ENCODE measurements around the gene ZNF423.

The ZNF423 gene

DNA sequence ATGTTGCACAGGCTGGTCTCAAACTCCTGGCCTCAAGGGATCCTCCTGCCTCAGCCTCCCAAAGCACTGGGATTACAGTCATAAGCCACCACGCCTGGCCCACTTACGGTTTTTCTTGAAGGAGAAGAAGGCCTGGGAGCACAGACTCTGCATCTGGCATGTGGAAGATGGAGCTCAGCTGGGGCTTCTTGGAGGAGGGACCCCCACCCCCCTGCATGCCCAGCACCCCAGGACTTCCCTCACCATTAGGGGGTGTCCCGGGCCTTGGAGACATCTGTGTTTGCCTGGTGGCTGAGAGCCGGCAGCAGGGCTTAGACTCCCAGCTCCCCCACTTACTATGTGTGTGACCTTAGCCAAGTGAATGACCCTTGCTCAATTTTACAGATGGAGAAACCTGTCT is 204.7 kb downstream of the ZNF423 start:
- no peak overlapping the region for H2BK12ac ChIP-seq (ENCODE audit: low read length in 2 of 2)
- H3K27ac ChIP-seq (ENCODE audit: low read length, poor library complexity, severe bottlenecking): no peak overlapping the region
- H2BK120ac ChIP-seq (ENCODE audit: low read depth, low read length): no peak overlapping the region
- no peak overlapping the region for H3K18ac ChIP-seq (ENCODE audit: low read depth in 1 of 2, low read length in 2 of 2)
- no peak overlapping the region for H3K4me3 ChIP-seq (ENCODE audit: insufficient read depth in 1 of 2, low read depth in 1 of 2, low read length in 2 of 2)
- H3K4ac ChIP-seq (ENCODE audit: low read depth in 1 of 2, low read length in 2 of 2): no peak overlapping the region
- no peak overlapping the region for H3K4me2 ChIP-seq (ENCODE audit: low read length, poor library complexity, severe bottlenecking)
- H3K9me3 ChIP-seq (ENCODE audit: control insufficient read depth, low read length): peaks cover 23% of the 10 kb centered on the region
- no peaks in the 10 kb centered on the region for H3K36me3 ChIP-seq (ENCODE audit: control insufficient read depth in 1 of 2, insufficient read depth in 2 of 2, low read depth in 1 of 2, low read length in 2 of 2)
- H4K91ac ChIP-seq (ENCODE audit: low read length): no peak overlapping the region
- peaks cover 4% of the 10 kb centered on the region for H3K79me1 ChIP-seq (replicated peaks; ENCODE audit: low read length, poor library complexity, severe bottlenecking)
- H3K4me1 ChIP-seq (ENCODE audit: control insufficient read depth, insufficient read depth, low read depth, low read length): peaks cover 20% of the 10 kb centered on the region
- H3K23ac ChIP-seq (ENCODE audit: low read length in 2 of 2): no peak overlapping the region
- no peak overlapping the region for H4K8ac ChIP-seq (ENCODE audit: low read length)
- 93% methylated on average over 4 of the region's 4 CpGs for WGBS
- no peak overlapping the region for H2BK15ac ChIP-seq (ENCODE audit: low read depth, poor library complexity, severe bottlenecking)
- H3K14ac ChIP-seq (ENCODE audit: low read length in 2 of 2): no peak overlapping the region
- no peak overlapping the region for H2AK5ac ChIP-seq (ENCODE audit: low read length, severe bottlenecking)
- no peak for DNase-seq
- H3K9ac ChIP-seq (ENCODE audit: low read length): peak overlapping the region; percentile 85
- H3K27me3 ChIP-seq (ENCODE audit: control insufficient read depth in 1 of 2, insufficient read depth in 1 of 2, low read length in 2 of 2): no peaks in the 10 kb centered on the region
- H2AFZ ChIP-seq (ENCODE audit: low read depth, low read length): no peak overlapping the region
- no peak overlapping the region for H2BK5ac ChIP-seq (ENCODE audit: low read depth, low read length, poor library complexity, severe bottlenecking)

DNA sequence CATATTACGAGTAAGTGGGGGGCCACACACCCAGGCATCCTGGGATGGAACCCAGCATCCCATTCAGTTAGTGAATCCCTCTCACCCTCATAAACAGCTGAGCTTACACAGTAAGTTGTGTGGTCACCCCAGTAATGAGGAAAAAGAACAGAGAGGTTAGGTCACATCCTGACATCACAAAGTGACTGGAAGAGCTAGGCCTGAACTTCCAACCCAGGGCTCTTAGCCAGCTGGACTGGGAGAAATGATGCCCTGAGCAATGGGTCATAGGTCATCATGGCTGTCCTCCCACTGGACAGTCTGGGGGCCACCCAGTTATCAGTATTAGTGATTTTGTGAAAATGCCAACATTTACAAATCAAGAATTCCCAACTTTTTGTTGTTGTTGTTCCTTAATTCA is 205.3 kb downstream of the ZNF423 start:
- no peak overlapping the region for H2BK12ac ChIP-seq (ENCODE audit: low read length in 2 of 2)
- H3K18ac ChIP-seq (ENCODE audit: low read depth in 1 of 2, low read length in 2 of 2): no peak overlapping the region
- H3K14ac ChIP-seq (ENCODE audit: low read length in 2 of 2): no peak overlapping the region
- H3K4me1 ChIP-seq (ENCODE audit: control insufficient read depth, insufficient read depth, low read depth, low read length): peaks cover 20% of the 10 kb centered on the region
- no peak overlapping the region for H3K4me2 ChIP-seq (ENCODE audit: low read length, poor library complexity, severe bottlenecking)
- H2AK5ac ChIP-seq (ENCODE audit: low read length, severe bottlenecking): peak overlapping the region; percentile 68
- H3K9ac ChIP-seq (ENCODE audit: low read length): peak overlapping the region; percentile 0
- H3K27me3 ChIP-seq (ENCODE audit: control insufficient read depth in 1 of 2, insufficient read depth in 1 of 2, low read length in 2 of 2): no peaks in the 10 kb centered on the region
- no peak overlapping the region for H2BK15ac ChIP-seq (ENCODE audit: low read depth, poor library complexity, severe bottlenecking)
- no peaks in the 10 kb centered on the region for H3K36me3 ChIP-seq (ENCODE audit: control insufficient read depth in 1 of 2, insufficient read depth in 2 of 2, low read depth in 1 of 2, low read length in 2 of 2)
- no peak overlapping the region for H4K91ac ChIP-seq (ENCODE audit: low read length)
- no peak overlapping the region for H3K23ac ChIP-seq (ENCODE audit: low read length in 2 of 2)
- H3K4ac ChIP-seq (ENCODE audit: low read depth in 1 of 2, low read length in 2 of 2): no peak overlapping the region
- H3K79me1 ChIP-seq (replicated peaks; ENCODE audit: low read length, poor library complexity, severe bottlenecking): peaks cover 4% of the 10 kb centered on the region
- H4K8ac ChIP-seq (ENCODE audit: low read length): no peak overlapping the region
- H3K9me3 ChIP-seq (ENCODE audit: control insufficient read depth, low read length): peaks cover 23% of the 10 kb centered on the region
- H3K4me3 ChIP-seq (ENCODE audit: insufficient read depth in 1 of 2, low read depth in 1 of 2, low read length in 2 of 2): no peak overlapping the region
- no peak overlapping the region for H3K27ac ChIP-seq (ENCODE audit: low read length, poor library complexity, severe bottlenecking)
- no peak for DNase-seq
- H2BK5ac ChIP-seq (ENCODE audit: low read depth, low read length, poor library complexity, severe bottlenecking): no peak overlapping the region
- 86% methylated on average over 1 of the region's 1 CpG for WGBS
- no peak overlapping the region for H2BK120ac ChIP-seq (ENCODE audit: low read depth, low read length)
- no peak overlapping the region for H2AFZ ChIP-seq (ENCODE audit: low read depth, low read length)

DNA sequence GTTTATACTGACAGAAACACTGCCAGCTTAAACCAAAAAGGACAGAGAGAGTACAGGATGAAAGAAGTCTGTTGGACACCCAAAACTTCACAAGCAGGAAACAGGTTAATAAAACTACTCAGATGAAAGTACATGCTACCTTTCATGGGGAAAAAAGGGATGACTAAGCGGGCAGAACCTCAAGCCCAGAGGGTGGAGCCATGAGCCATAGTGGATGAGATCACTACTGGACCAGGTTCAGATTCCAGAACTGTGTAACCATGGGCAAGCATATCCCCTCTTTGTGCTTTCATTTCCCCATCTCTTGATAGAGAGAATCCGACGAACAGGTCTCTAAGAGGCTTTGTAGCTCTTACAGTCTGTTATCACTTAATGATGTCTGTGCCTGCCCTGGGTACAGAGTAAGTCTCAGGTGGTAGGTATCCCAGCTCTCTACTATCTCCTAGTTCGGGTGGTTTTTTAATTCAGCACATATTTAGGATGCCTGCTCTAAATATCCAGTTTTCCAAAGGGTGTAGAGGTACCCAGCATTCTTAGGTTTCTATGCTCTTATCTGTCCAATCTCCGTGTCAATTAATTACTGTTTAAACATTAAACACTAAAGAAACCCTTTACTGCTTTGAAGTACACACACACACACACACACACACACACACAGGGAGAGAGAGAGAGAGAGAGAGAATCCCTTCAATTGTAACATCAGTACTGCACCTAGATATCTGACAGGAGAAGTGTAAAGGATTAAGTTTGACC is 206.7 kb downstream of the ZNF423 start:
- H2AK5ac ChIP-seq (ENCODE audit: low read length, severe bottlenecking): no peak overlapping the region
- DNase-seq: no peak
- H3K27me3 ChIP-seq (ENCODE audit: control insufficient read depth in 1 of 2, insufficient read depth in 1 of 2, low read length in 2 of 2): no peaks in the 10 kb centered on the region
- peaks cover 4% of the 10 kb centered on the region for H3K79me1 ChIP-seq (replicated peaks; ENCODE audit: low read length, poor library complexity, severe bottlenecking)
- no peak overlapping the region for H2BK120ac ChIP-seq (ENCODE audit: low read depth, low read length)
- H3K14ac ChIP-seq (ENCODE audit: low read length in 2 of 2): no peak overlapping the region
- no peak overlapping the region for H3K27ac ChIP-seq (ENCODE audit: low read length, poor library complexity, severe bottlenecking)
- peaks cover 15% of the 10 kb centered on the region for H3K4me1 ChIP-seq (ENCODE audit: control insufficient read depth, insufficient read depth, low read depth, low read length)
- H3K36me3 ChIP-seq (ENCODE audit: control insufficient read depth in 1 of 2, insufficient read depth in 2 of 2, low read depth in 1 of 2, low read length in 2 of 2): no peaks in the 10 kb centered on the region
- H2BK5ac ChIP-seq (ENCODE audit: low read depth, low read length, poor library complexity, severe bottlenecking): no peak overlapping the region
- H2BK15ac ChIP-seq (ENCODE audit: low read depth, poor library complexity, severe bottlenecking): no peak overlapping the region
- H3K23ac ChIP-seq (ENCODE audit: low read length in 2 of 2): no peak overlapping the region
- no peak overlapping the region for H2AFZ ChIP-seq (ENCODE audit: low read depth, low read length)
- no peak overlapping the region for H3K4ac ChIP-seq (ENCODE audit: low read depth in 1 of 2, low read length in 2 of 2)
- peak overlapping the region; percentile 41 for H3K9ac ChIP-seq (ENCODE audit: low read length)
- no peak overlapping the region for H3K4me2 ChIP-seq (ENCODE audit: low read length, poor library complexity, severe bottlenecking)
- no peak overlapping the region for H4K8ac ChIP-seq (ENCODE audit: low read length)
- H4K91ac ChIP-seq (ENCODE audit: low read length): no peak overlapping the region
- no peak overlapping the region for H3K18ac ChIP-seq (ENCODE audit: low read depth in 1 of 2, low read length in 2 of 2)
- peaks cover 23% of the 10 kb centered on the region for H3K9me3 ChIP-seq (ENCODE audit: control insufficient read depth, low read length)
- WGBS: 96% methylated on average over 4 of the region's 5 CpGs
- peak overlapping the region in 1 of 2 experiments; percentile 43 for H3K4me3 ChIP-seq (ENCODE audit: insufficient read depth in 1 of 2, low read depth in 1 of 2, low read length in 2 of 2)
- H2BK12ac ChIP-seq (ENCODE audit: low read length in 2 of 2): no peak overlapping the region

DNA sequence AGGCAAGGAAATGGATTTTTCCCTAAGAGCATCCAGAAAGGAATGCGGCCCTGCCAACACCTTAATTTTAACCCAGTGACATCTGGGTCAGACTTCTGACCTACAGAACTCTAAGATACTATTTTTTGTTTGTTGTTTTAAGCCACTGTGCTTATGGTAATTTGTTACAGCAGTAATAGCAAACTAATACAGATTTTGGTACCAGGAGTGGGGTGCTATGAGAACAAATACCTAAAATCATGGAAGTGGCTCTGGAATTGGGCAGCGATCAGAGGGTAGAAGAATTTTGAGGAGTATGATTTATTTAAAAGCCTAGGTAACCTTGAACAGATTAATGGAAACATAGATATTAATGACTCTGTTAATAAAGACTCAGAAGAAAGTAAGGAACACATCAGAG is 208.2 kb downstream of the ZNF423 start:
- H2BK12ac ChIP-seq (ENCODE audit: low read length in 2 of 2): no peak overlapping the region
- H3K27me3 ChIP-seq (ENCODE audit: control insufficient read depth in 1 of 2, insufficient read depth in 1 of 2, low read length in 2 of 2): no peaks in the 10 kb centered on the region
- peaks cover 4% of the 10 kb centered on the region for H3K79me1 ChIP-seq (replicated peaks; ENCODE audit: low read length, poor library complexity, severe bottlenecking)
- H3K36me3 ChIP-seq (ENCODE audit: control insufficient read depth in 1 of 2, insufficient read depth in 2 of 2, low read depth in 1 of 2, low read length in 2 of 2): no peaks in the 10 kb centered on the region
- H4K91ac ChIP-seq (ENCODE audit: low read length): no peak overlapping the region
- no peak overlapping the region for H2AK5ac ChIP-seq (ENCODE audit: low read length, severe bottlenecking)
- H3K18ac ChIP-seq (ENCODE audit: low read depth in 1 of 2, low read length in 2 of 2): no peak overlapping the region
- no peak overlapping the region for H3K14ac ChIP-seq (ENCODE audit: low read length in 2 of 2)
- H2AFZ ChIP-seq (ENCODE audit: low read depth, low read length): no peak overlapping the region
- H2BK15ac ChIP-seq (ENCODE audit: low read depth, poor library complexity, severe bottlenecking): no peak overlapping the region
- no peak for DNase-seq
- peak overlapping the region in 1 of 2 experiments; percentile 42 for H3K4me3 ChIP-seq (ENCODE audit: insufficient read depth in 1 of 2, low read depth in 1 of 2, low read length in 2 of 2)
- H4K8ac ChIP-seq (ENCODE audit: low read length): no peak overlapping the region
- no peak overlapping the region for H3K9ac ChIP-seq (ENCODE audit: low read length)
- H2BK5ac ChIP-seq (ENCODE audit: low read depth, low read length, poor library complexity, severe bottlenecking): no peak overlapping the region
- WGBS: 100% methylated on average over 2 of the region's 2 CpGs
- H3K4me2 ChIP-seq (ENCODE audit: low read length, poor library complexity, severe bottlenecking): no peak overlapping the region
- H3K4ac ChIP-seq (ENCODE audit: low read depth in 1 of 2, low read length in 2 of 2): no peak overlapping the region
- H3K27ac ChIP-seq (ENCODE audit: low read length, poor library complexity, severe bottlenecking): no peak overlapping the region
- H2BK120ac ChIP-seq (ENCODE audit: low read depth, low read length): no peak overlapping the region
- peaks cover 19% of the 10 kb centered on the region for H3K4me1 ChIP-seq (ENCODE audit: control insufficient read depth, insufficient read depth, low read depth, low read length)
- H3K9me3 ChIP-seq (ENCODE audit: control insufficient read depth, low read length): peaks cover 23% of the 10 kb centered on the region
- no peak overlapping the region for H3K23ac ChIP-seq (ENCODE audit: low read length in 2 of 2)

Data from mesenchymal stem cell (in vitro differentiated cells and primary cell).